ELF-1 (cell line): ENCODE data around the gene PAX8.

Source experiments
- DNase-seq: peaks from one replicate; pipeline ENCODE4 v3.0.0-alpha.2; 2016; ENCODE audit warnings: low read depth, low spot score

PAX8 gene

GRCh38 chr2:113183703-113184102, 95.0 kb downstream of the PAX8 start:
- no peak for DNase-seq

DNA sequence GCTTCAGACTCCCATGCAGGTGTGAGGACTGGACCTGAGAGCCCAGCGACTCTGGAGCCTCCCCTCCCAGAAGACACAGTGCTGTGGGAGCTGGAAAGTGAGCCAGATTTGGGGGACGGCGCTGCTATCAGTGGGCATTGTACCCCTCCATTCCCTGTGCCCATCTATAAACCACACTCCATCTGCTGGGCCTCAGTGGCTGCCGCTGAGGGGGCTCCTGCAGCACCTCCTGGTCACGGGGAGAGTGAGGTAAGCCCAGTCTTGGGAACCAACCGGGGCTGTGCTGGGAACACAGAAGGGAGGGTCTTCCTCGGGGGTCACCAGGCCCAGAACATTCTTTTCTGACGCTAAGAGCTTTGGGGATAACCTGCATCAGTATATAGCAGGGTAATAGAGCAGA, 95.5 kb downstream of the PAX8 start:
- no peak for DNase-seq

GRCh38 chr2:113182471-113183260, 96.1 kb downstream of the PAX8 start:
- no peak for DNase-seq

DNA sequence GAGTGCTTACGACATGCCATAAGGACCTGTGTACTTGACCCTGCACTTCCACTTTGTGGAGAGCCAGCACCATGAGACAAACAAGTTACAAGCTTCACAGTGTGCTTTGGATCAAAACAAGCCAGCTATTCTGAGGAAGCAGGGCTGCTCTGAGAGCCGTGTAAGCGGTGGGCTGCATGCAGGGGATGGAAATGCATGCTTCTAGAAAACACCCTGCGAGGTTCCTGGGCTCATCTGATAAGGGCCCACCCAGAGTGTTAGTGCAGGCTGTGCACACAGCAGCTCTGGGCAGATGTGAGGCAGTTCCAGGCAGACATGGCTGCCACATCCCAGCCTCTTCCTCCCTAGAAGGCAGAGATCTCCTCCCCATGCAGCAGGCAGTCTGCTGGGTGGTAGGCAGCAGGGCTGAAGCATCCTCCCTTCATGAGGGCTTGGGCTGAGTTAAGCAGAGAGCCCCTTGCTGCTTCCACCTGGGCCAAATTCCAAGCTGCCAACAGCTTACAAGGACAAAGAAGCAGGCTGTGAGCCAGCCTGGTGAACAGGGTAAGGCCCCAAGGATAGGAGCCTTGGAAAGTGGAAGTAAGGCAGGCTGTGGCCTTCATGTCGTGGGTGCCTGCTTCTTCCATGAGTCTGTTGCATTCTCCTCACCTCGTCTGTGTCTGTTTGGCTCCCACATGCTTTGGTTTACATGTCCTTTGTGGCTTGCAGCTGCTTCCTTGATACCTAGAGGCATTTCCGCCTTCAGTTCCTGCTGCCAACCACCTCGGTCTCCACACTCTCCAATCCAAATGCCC, 97.3 kb downstream of the PAX8 start:
- DNase-seq, result no peak

GRCh38 chr2:113180131-113180946, 98.4 kb downstream of the PAX8 start:
- peak; percentile 52 for DNase-seq

GRCh38 chr2:113179446-113180045, 99.2 kb downstream of the PAX8 start:
- DNase-seq, result no peak

GRCh38 chr2:113178891-113179290, 99.8 kb downstream of the PAX8 start:
- DNase-seq, result no peak

DNA sequence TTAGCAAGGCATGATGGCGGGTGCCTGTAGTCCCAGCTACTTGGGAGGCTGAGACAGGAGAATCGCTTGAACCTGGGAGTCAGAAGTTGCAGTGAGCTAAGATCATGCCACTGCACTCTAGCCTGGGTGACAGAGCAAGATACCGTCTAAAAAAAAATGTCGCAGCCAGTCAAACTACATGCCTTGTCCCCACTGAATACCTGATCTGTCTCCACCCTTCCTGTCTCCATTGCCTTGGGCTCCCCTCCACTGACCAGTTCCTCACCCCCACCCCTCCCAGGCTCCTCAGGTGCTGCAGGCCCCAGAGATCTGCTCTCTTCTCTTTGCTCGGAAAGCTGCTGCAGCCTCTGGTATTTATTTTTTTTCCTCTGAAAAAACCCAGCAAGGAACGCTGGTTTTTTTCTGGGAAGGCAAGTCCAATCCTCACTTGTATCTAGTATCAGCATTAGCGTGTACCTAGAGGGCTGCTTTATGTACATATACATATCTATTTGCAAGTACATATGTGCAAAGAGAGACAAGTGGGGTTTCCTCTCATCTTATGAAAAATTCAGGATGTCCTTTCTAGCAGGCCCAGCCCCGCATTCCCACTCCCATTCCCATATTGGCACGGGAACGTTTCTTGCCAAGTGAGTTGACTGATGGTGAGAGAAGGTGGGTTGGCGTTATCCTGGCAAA, 100.5 kb downstream of the PAX8 start:
- DNase-seq, result no peak

DNA sequence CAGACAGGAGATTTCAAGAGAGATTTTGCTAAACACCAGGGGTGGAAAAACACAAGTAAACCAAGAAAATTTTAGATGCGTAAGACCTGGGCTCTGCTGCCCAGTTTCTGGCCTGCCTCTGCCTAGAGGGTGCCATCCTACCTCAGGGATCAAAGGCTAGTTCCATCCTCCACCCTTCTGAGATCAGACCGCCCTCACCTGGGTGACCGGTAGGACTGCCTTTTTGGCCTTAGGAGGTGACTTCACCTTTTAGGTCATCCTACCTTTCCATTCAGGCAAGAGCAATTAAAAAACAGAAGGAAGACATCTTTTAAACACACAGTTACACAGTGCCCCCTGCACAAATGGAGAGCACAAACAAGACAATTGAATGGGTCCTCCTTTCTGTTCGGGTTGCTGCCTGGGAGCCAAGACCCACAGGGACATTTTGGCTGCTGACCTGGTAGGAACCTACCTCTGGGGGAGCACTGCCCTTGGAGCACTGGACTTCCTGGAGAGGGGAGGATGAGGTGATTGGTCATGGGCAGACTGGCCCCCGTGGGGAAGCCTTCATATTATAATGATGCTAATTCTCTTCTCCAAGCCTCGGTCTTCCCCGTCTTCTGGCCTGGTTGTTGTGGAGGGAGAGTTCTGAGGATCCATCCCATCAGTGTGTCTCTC, 101.9 kb downstream of the PAX8 start:
- no peak for DNase-seq

GRCh38 chr2:113175736-113176695, 102.7 kb downstream of the PAX8 start:
- no peak for DNase-seq

GRCh38 chr2:113175042-113175628, 103.6 kb downstream of the PAX8 start:
- DNase-seq, result no peak

DNA sequence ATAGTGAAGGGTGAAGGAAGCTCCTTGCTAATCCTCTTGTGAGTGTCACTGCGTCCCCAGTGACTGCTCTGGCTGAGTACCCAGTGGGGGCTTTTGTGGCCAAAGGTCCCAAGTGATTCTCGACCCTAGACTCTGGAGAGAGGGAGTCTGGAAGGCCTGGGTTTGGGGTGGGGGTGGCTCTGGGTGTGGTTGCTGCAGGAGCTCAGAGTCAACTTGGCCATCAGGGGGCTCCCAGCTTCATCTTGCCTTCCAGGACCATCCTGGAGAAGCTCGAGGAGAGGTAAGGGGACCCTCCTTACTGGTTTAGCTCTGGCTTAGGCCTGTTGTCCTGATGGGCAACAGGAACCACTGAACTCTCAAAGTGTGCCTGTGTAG, 104.4 kb downstream of the PAX8 start:
- DNase-seq, result no peak

- DNase-seq, result no peak
These were observed 105.0 kb downstream of the PAX8 start, which contains the start of gene PSD4 for GRCh38 chr2:113173542-113174375. PSD4 (plus strand) TSS chr2:113173971; CDS start chr2:113182457, 8,486 bp downstream.

GRCh38 chr2:113172721-113173541, 105.8 kb downstream of the PAX8 start:
- no peak for DNase-seq

- no peak for DNase-seq
These were observed 107.2 kb downstream of the PAX8 start for GRCh38 chr2:113171334-113172075.

- DNase-seq, result no peak
These were observed 109.1 kb downstream of the PAX8 start for GRCh38 chr2:113169586-113169985.
